H9 (cell line): ENCODE results near the gene ADAMTS13. TPM values are rescaled to one million over a fixed set of nuclear protein-coding genes. Genes with fewer than 3 reads are reported as not detected.

Experiments used
- DNase-seq: peaks from one replicate; pipeline ENCODE4 v3.0.0-alpha.2; 2017
- H2AFZ ChIP-seq: one replicate; pipeline ENCODE4 v1.6.1; 2013; ENCODE audit warnings: mild to moderate bottlenecking, low read length, control low read depth, moderate library complexity
- H2AK5ac ChIP-seq: 2 replicates; pipeline ENCODE4 v1.6.1; 2013; ENCODE audit warnings: low read length, control low read depth, mixed read lengths; ENCODE audit not compliant: insufficient read length
- H2BK120ac ChIP-seq: one replicate; pipeline ENCODE4 v1.6.1; 2013; ENCODE audit warnings: low read depth, mild to moderate bottlenecking, low read length, control low read depth, inconsistent platforms; ENCODE audit not compliant: poor library complexity, severe bottlenecking
- H2BK12ac ChIP-seq: 2 replicates; pipeline ENCODE4 v1.6.1; 2013; ENCODE audit warnings: low read length, control low read depth, mixed read lengths, low read depth; ENCODE audit not compliant: insufficient read length
- H2BK15ac ChIP-seq: 2 replicates; pipeline ENCODE4 v1.6.1; 2013; ENCODE audit warnings: low read depth, low read length, control low read depth
- H2BK20ac ChIP-seq: one replicate; pipeline ENCODE4 v1.6.1; 2013; ENCODE audit warnings: low read depth, mild to moderate bottlenecking, low read length, control low read depth, inconsistent platforms; ENCODE audit not compliant: poor library complexity, severe bottlenecking
- H2BK5ac ChIP-seq: 2 replicates; pipeline ENCODE4 v1.6.1; 2013; ENCODE audit warnings: low read length, control low read depth, mixed read lengths; ENCODE audit not compliant: insufficient read length
- H3K14ac ChIP-seq: 2 replicates; pipeline ENCODE4 v1.6.1; 2013; ENCODE audit warnings: low read length, control low read depth; ENCODE audit not compliant: insufficient read depth
- H3K18ac ChIP-seq: 2 replicates; pipeline ENCODE4 v1.6.1; 2013; ENCODE audit warnings: low read depth, mild to moderate bottlenecking, mixed read lengths, low read length, control low read depth; ENCODE audit not compliant: insufficient read length
- H3K23ac ChIP-seq: 2 replicates; pipeline ENCODE4 v1.6.1; 2013; ENCODE audit warnings: low read length, control low read depth, mixed read lengths, low read depth; ENCODE audit not compliant: insufficient read length
- H3K23me2 ChIP-seq: 2 replicates; pipeline ENCODE4 v1.6.1; 2013; ENCODE audit warnings: low read depth, mild to moderate bottlenecking, mixed read lengths, low read length, control low read depth; ENCODE audit not compliant: insufficient read length, poor library complexity, severe bottlenecking
- H3K27ac ChIP-seq: 2 replicates; pipeline ENCODE4 v1.5.1; 2013; ENCODE audit warnings: low read length, control low read depth, mixed read lengths, low read depth; ENCODE audit not compliant: insufficient read length
- H3K27me3 ChIP-seq: 2 replicates; pipeline ENCODE4 v1.6.1; 2013; ENCODE audit warnings: low read length, control low read depth, inconsistent platforms; ENCODE audit not compliant: insufficient read depth
- H3K4ac ChIP-seq: 2 replicates; pipeline ENCODE4 v1.6.1; 2013; ENCODE audit warnings: low read depth, mild to moderate bottlenecking, control low read depth, inconsistent platforms, low read length, moderate library complexity
- H3K4me1 ChIP-seq: 2 replicates; pipeline ENCODE4 v1.6.1; 2013; ENCODE audit warnings: low read length, control low read depth, inconsistent platforms; ENCODE audit not compliant: insufficient read depth
- H3K4me2 ChIP-seq: 2 replicates; pipeline ENCODE4 v1.6.1; 2013; ENCODE audit warnings: low read length, control low read depth, mixed read lengths; ENCODE audit not compliant: insufficient read length, insufficient read depth
- H3K56ac ChIP-seq: 2 replicates; pipeline ENCODE4 v1.6.1; 2013; ENCODE audit warnings: low read depth, mild to moderate bottlenecking, mixed read lengths, low read length, control low read depth; ENCODE audit not compliant: insufficient read length
- H3K79me1 ChIP-seq: 2 replicates; pipeline ENCODE4 v1.6.1; 2013; ENCODE audit warnings: low read depth, mild to moderate bottlenecking, moderate library complexity, low read length, control low read depth, inconsistent platforms; ENCODE audit not compliant: insufficient read depth, poor library complexity, severe bottlenecking
- H3K79me2 ChIP-seq: 2 replicates; pipeline ENCODE4 v1.6.1; 2013; ENCODE audit warnings: low read length, control low read depth, inconsistent platforms; ENCODE audit not compliant: insufficient read depth
- H3K9ac ChIP-seq: 2 replicates; pipeline ENCODE4 v1.6.1; 2013; ENCODE audit warnings: low read length, control low read depth, mixed read lengths; ENCODE audit not compliant: insufficient read length; ENCODE audit errors: extremely low read depth
- H3K9me3 ChIP-seq: one replicate; pipeline ENCODE4 v1.6.1; 2013; ENCODE audit warnings: low read depth, low read length, inconsistent platforms; ENCODE audit not compliant: control insufficient read depth
- H3T11ph ChIP-seq: one replicate; pipeline ENCODE4 v1.6.1; 2013; ENCODE audit warnings: mild to moderate bottlenecking, low read length, control low read depth, inconsistent platforms
- H4K20me1 ChIP-seq: one replicate; pipeline ENCODE4 v1.6.1; 2013; ENCODE audit not compliant: control insufficient read depth, insufficient read length, insufficient read depth
- H4K5ac ChIP-seq: 2 replicates; pipeline ENCODE4 v1.6.1; 2013; ENCODE audit warnings: low read depth, mild to moderate bottlenecking, mixed read lengths, low read length, control low read depth; ENCODE audit not compliant: insufficient read length
- H4K8ac ChIP-seq: replicated peaks from 2 replicates; pipeline ENCODE4 v1.6.1; 2013; ENCODE audit warnings: low read length, control low read depth, mixed read lengths, low read depth; ENCODE audit not compliant: insufficient read length
- H4K91ac ChIP-seq: 2 replicates; pipeline ENCODE4 v1.6.1; 2013; ENCODE audit warnings: low read depth, mild to moderate bottlenecking, moderate library complexity, mixed read lengths, low read length, control low read depth; ENCODE audit not compliant: insufficient read length
- H3K27ac Mint-ChIP-seq, 3 experiments: 2 replicates in 2 of 3; 3 replicates in 1 of 3; pipeline ENCODE4 v1.8.0; 2020 to 2021; ENCODE audit warnings: mixed read lengths in 3 of 3, mild to moderate bottlenecking in 1 of 3, moderate library complexity in 1 of 3
- H3K27me3 Mint-ChIP-seq: 2 replicates; pipeline ENCODE4 v1.8.0; 2021; ENCODE audit warnings: low read depth, mild to moderate bottlenecking, moderate library complexity, mixed read lengths
- H3K36me3 Mint-ChIP-seq, 3 experiments: 2 replicates in 2 of 3; 3 replicates in 1 of 3; pipeline ENCODE4 v1.8.0; 2020 to 2021; ENCODE audit warnings: low read depth in 3 of 3, mixed read lengths in 3 of 3; ENCODE audit not compliant: insufficient read depth in 1 of 3
- H3K4me1 Mint-ChIP-seq, 2 experiments: 2 replicates each; pipeline ENCODE4 v1.8.0; 2020; ENCODE audit warnings: mixed read lengths in 2 of 2
- H3K4me3 Mint-ChIP-seq, 2 experiments: 2 replicates in 1 of 2; 3 replicates in 1 of 2; pipeline ENCODE4 v1.8.0; 2020 to 2021; ENCODE audit warnings: mild to moderate bottlenecking in 2 of 2, mixed read lengths in 2 of 2, moderate library complexity in 1 of 2
- H3K9me3 Mint-ChIP-seq, 2 experiments: 2 replicates in 1 of 2; 3 replicates in 1 of 2; pipeline ENCODE4 v1.8.0; 2020; ENCODE audit warnings: mild to moderate bottlenecking in 2 of 2, mixed read lengths in 2 of 2, moderate library complexity in 1 of 2
- CTCF ChIP-seq: fragments of 200-600 bp; sonication (generic); conservative IDR thresholded peaks from 3 replicates; pipeline ENCODE4 v1.8.0; 2021; ENCODE audit warnings: antibody characterized with exemption, mild to moderate bottlenecking
- WGBS: extraction: QIAGEN DNeasy Blood & Tissue Kit; methylation state at CpG from one replicate; pipeline ENCODE4 v1.1.7; 2013; ENCODE audit warnings: missing lambda C conversion rate, low lambda C conversion rate, mixed read lengths; ENCODE audit not compliant: insufficient read length; ENCODE audit errors: extremely low coverage; 5-methylcytosine and 5-hydroxymethylcytosine counted together
- total RNA-seq: library from RNA; stranded (reverse); gene quantifications from 2 replicates; pipeline ENCODE4 v1.2.1, GENCODE V29; 2021

The ADAMTS13 gene
- total RNA-seq, 1 experiment from 2014 or later = 8.8 TPM

GRCh38 chr9:133452562-133452961, 30.4 kb downstream of the ADAMTS13 start:
- no peaks in the 10 kb centered on the region for H3K9me3 Mint-ChIP-seq
- no peak overlapping the region for H4K8ac ChIP-seq
- WGBS = no CpG with 5 or more reads among the region's 7 CpGs
- no peak overlapping the region for H3K4me3 Mint-ChIP-seq
- no peak overlapping the region for H3K18ac ChIP-seq
- no peaks in the 10 kb centered on the region for H3K9me3 ChIP-seq
- H3K14ac ChIP-seq = no peak overlapping the region
- H3K27ac Mint-ChIP-seq = no peak overlapping the region
- H2AK5ac ChIP-seq = no peak overlapping the region
- no peak overlapping the region for H4K91ac ChIP-seq
- H2BK5ac ChIP-seq = no peak overlapping the region
- no peak overlapping the region for H2BK20ac ChIP-seq
- no peaks in the 10 kb centered on the region for H4K20me1 ChIP-seq
- no peak overlapping the region for H3K9ac ChIP-seq
- H2AFZ ChIP-seq = no peak overlapping the region
- H3K4me2 ChIP-seq = no peak overlapping the region
- H3K4me1 ChIP-seq = no peaks in the 10 kb centered on the region; the same call in 1 of the 2 replicates
- H3K79me2 ChIP-seq = no peaks in the 10 kb centered on the region
- H2BK12ac ChIP-seq = no peak overlapping the region
- no peak for TF ChIP-seq CTCF
- no peaks in the 10 kb centered on the region for H3K23me2 ChIP-seq
- H3K36me3 Mint-ChIP-seq = no peaks in the 10 kb centered on the region
- H3K56ac ChIP-seq = no peak overlapping the region
- H3K27ac ChIP-seq = no peak overlapping the region
- H2BK15ac ChIP-seq = no peak overlapping the region
- H3T11ph ChIP-seq = no peak overlapping the region
- no peaks in the 10 kb centered on the region for H3K79me1 ChIP-seq
- no peaks in the 10 kb centered on the region for H3K27me3 ChIP-seq
- H3K23ac ChIP-seq = no peak overlapping the region
- DNase-seq = no peak
- H4K5ac ChIP-seq = no peak overlapping the region
- H2BK120ac ChIP-seq = no peak overlapping the region
- H3K27me3 Mint-ChIP-seq = peaks cover 1% of the 10 kb centered on the region
- peaks cover 2 to 6% of the 10 kb centered on the region in 2 experiments; a peak in 1 of 4 replicates for H3K4me1 Mint-ChIP-seq
- no peak overlapping the region for H3K4ac ChIP-seq
